Ovary (tissue), 3 donors: ENCODE data around the gene SHROOM3.

Experiments
- CTCF ChIP-seq, 3 donors: fragments of 450-650 bp in 2 of 3; fragments of 200-600 bp in 1 of 3; IDR thresholded peaks; one replicate each; pipeline versions ENCODE4 v1.5.1 to v1.8.0; 2016 to 2022; ENCODE audit warnings: antibody characterized with exemption in 3 of 3, mild to moderate bottlenecking in 1 of 3
- POLR2A ChIP-seq: fragments of 450-650 bp; IDR thresholded peaks from one replicate; pipeline ENCODE4 v1.6.1; 2017; ENCODE audit warnings: antibody characterized with exemption, mild to moderate bottlenecking, moderate library complexity
- donor health status: DM: no; HTN: no; CAD: no.

GRCh38 chr4:76518241-76518640 is 83.2 kb downstream of the SHROOM3 start:
- TF ChIP-seq CTCF (IDR thresholded peaks at IDR 0.05) = no peak
- TF ChIP-seq POLR2A = no peak
